SK-N-MC (cell line): ENCODE measurements around the gene FGF3.
"Not testable (repeated sequence)": the region's sequence is repeated elsewhere in the genome, so short reads cannot be mapped to it uniquely, and the experiment has no call there.

Experiments
- EZH2 ChIP-seq: fragments of 200-600 bp; sonication (generic); IDR thresholded peaks from one replicate; pipeline ENCODE4 v1.6.1; 2017; ENCODE audit warnings: antibody characterized with exemption
- FOXP2 ChIP-seq: optimal IDR thresholded peaks from 2 replicates; pipeline ENCODE3; 2011; ENCODE audit warnings: mild to moderate bottlenecking, moderate library complexity; ENCODE audit not compliant: insufficient read depth; ENCODE audit errors: extremely low read length, control extremely low read depth
- POLR2AphosphoS5 ChIP-seq: IDR thresholded peaks from 2 replicates; pipeline ENCODE4 v1.6.1; 2012; ENCODE audit warnings: mild to moderate bottlenecking, low read depth, low read length, borderline replicate concordance

GRCh38 chr11:69764918-69765317, 54.3 kb downstream of the FGF3 start:
- TF ChIP-seq EZH2, POLR2AphosphoS5, FOXP2: not testable (repeated sequence)
